SK-N-SH treated with all-trans-retinoic acid at 6 μM for 48 hours (cell line): ENCODE data around the gene LYPD6B.

Source experiments
- ESRRG ChIP-seq: fragments of 250-450 bp; sonication (Bioruptor Pico); IDR thresholded peaks from 2 replicates; pipeline ENCODE4 v1.6.1; 2021; ENCODE audit warnings: mild to moderate bottlenecking
- RARB ChIP-seq: fragments of 250-450 bp; sonication (Bioruptor Pico); IDR thresholded peaks from 2 replicates; pipeline ENCODE4 v1.8.0; 2021; ENCODE audit warnings: mild to moderate bottlenecking, moderate library complexity
- ZFP30 ChIP-seq: fragments of 450-650 bp; formaldehyde crosslinking; IDR thresholded peaks from 2 replicates; pipeline ENCODE4 v1.5.0; 2022; ENCODE audit warnings: mild to moderate bottlenecking, moderate library complexity

- TF ChIP-seq ZFP30 (CRISPR knock-in tag) (no peak), ESRRG (CRISPR knock-in tag) (no peak), RARB (no peak)
These were observed 197.4 kb downstream of the LYPD6B start for GRCh38 chr2:149235816-149236375.
